K562 (cell line): Measurements from ENCODE around the gene TFB2M. TPM values are rescaled to one million over a fixed set of nuclear protein-coding genes. Genes with fewer than 3 reads are reported as not detected.

Experiments
- ATAC-seq: fragments of 200-7000 bp; cut with Tn5 transposase; 3 replicates; pipeline ENCODE4 v1.9.1; 2020; ENCODE audit warnings: moderate library complexity
- BruUV-seq: library from RNA; stranded (reverse); fragments of 400-500 nt; replicated peaks from 2 replicates; lab custom pipeline; 2021; lab: Mats Ljungman, UMichigan
- CTCF ChIA-PET: fragments of 300-600 bp; formaldehyde crosslinking; extraction: SDS; loops from one replicate; lab custom pipeline; 2021; ENCODE audit warnings: low intra/inter-chr PET ratio; lab: Yijun Ruan, JAX
- POLR2A ChIA-PET: fragments of 300-600, 350-650 bp; sonication (Branson Sonifier 250); formaldehyde crosslinking; extraction: SDS; loops from one replicate; lab custom pipeline; 2021; ENCODE audit warnings: antibody characterized with exemption, inconsistent platforms; lab: Yijun Ruan, JAX
- DNase-seq, 4 experiments: peaks; one replicate each; pipeline versions ENCODE4 v3.0.0 to v3.0.0-alpha.2; 2011 to 2018; ENCODE audit warnings: low spot score in 3 of 4, mixed read lengths in 3 of 4; ENCODE audit errors: extremely low read depth in 1 of 4
- FAIRE-seq: peaks from 2 replicates; lab custom pipeline; 2011; peaks lifted over from hg19 to GRCh38; lab: Jason Lieb, UNC
- H2AFZ ChIP-seq: 2 replicates; pipeline ENCODE4 v1.6.0; 2011; ENCODE audit warnings: low read depth, low read length, control low read depth, inconsistent platforms
- H3K27ac ChIP-seq: fragments of 200-600 bp; 3 replicates; pipeline ENCODE4 v1.8.0; 2011; ENCODE audit warnings: low read depth, mild to moderate bottlenecking, control low read depth, inconsistent platforms, low read length, moderate library complexity, mixed read lengths; ENCODE audit errors: extremely low read depth
- H3K27me3 ChIP-seq, 2 experiments: fragments of 300-600 bp in 1 of 2; 2 replicates in 1 of 2; 3 replicates in 1 of 2; pipeline versions ENCODE4 v1.6.0 to v1.8.0; 2011; ENCODE audit warnings: inconsistent platforms in 2 of 2, low read length in 2 of 2, mild to moderate bottlenecking in 1 of 2, mixed read lengths in 1 of 2, moderate library complexity in 1 of 2; ENCODE audit not compliant: control insufficient read depth in 2 of 2, insufficient read depth in 2 of 2
- H3K36me3 ChIP-seq: fragments of 300-600 bp; 3 replicates; pipeline ENCODE4 v1.8.0; 2011; ENCODE audit warnings: mild to moderate bottlenecking, low read length, inconsistent platforms; ENCODE audit not compliant: control insufficient read depth, insufficient read depth
- H3K4me1 ChIP-seq, 2 experiments: fragments of 200-600 bp in 1 of 2; replicated peaks in 1 of 2; 2 replicates in 1 of 2; 3 replicates in 1 of 2; pipeline versions ENCODE4 v1.5.1 to v1.8.0; 2011; ENCODE audit warnings: inconsistent platforms in 2 of 2, low read length in 2 of 2, mild to moderate bottlenecking in 1 of 2, mixed read lengths in 1 of 2, moderate library complexity in 1 of 2; ENCODE audit not compliant: control insufficient read depth in 2 of 2, insufficient read depth in 2 of 2
- H3K4me2 ChIP-seq: 2 replicates; pipeline ENCODE4 v1.6.1; 2011; ENCODE audit warnings: low read length, control low read depth, inconsistent platforms, mixed read lengths; ENCODE audit not compliant: insufficient read depth
- H3K4me3 ChIP-seq: fragments of 200-600 bp; sonication (generic), shearing (Covaris generic); 2 replicates; pipeline ENCODE4 v1.5.1; 2016; ENCODE audit warnings: control low read depth, inconsistent platforms
- H3K79me2 ChIP-seq: fragments of 200-600 bp; 3 replicates; pipeline ENCODE4 v1.8.0; 2011; ENCODE audit warnings: low read length, inconsistent platforms; ENCODE audit not compliant: control insufficient read depth, insufficient read depth
- H3K9ac ChIP-seq, 2 experiments: 2 replicates each; pipeline versions ENCODE4 v1.6.0 to v1.6.1; 2011; ENCODE audit warnings: low read depth in 2 of 2, low read length in 2 of 2, control low read depth in 1 of 2, inconsistent platforms in 1 of 2, mild to moderate bottlenecking in 1 of 2, mixed read lengths in 1 of 2; ENCODE audit not compliant: insufficient read depth in 1 of 2
- H3K9me1 ChIP-seq: one replicate; pipeline ENCODE4 v1.6.0; 2011; ENCODE audit warnings: inconsistent platforms, mild to moderate bottlenecking, low read length, moderate library complexity; ENCODE audit not compliant: control insufficient read depth, insufficient read depth
- H3K9me3 ChIP-seq: replicated peaks from 2 replicates; pipeline ENCODE4 v1.5.1; 2011; ENCODE audit warnings: low read depth, low read length, inconsistent platforms; ENCODE audit not compliant: control insufficient read depth, insufficient read depth
- H4K20me1 ChIP-seq: replicated peaks from 2 replicates; pipeline ENCODE4 v1.6.1; 2011; ENCODE audit warnings: low read length, inconsistent platforms, mixed read lengths; ENCODE audit not compliant: control insufficient read depth, insufficient read depth
- DMBX1 ChIP-seq: fragments of 250-450 bp; sonication (Bioruptor Pico); IDR thresholded peaks from 2 replicates; pipeline ENCODE4 v1.8.0; 2022; ENCODE audit warnings: inconsistent platforms, mild to moderate bottlenecking, moderate library complexity, borderline replicate concordance
- ESRRA ChIP-seq: fragments of 450-650 bp; IDR thresholded peaks from 2 replicates; pipeline ENCODE4 v1.6.1; 2014; ENCODE audit warnings: low read depth, mild to moderate bottlenecking, moderate library complexity, borderline replicate concordance
- ZFP91 ChIP-seq: sonication (generic); formaldehyde crosslinking; IDR thresholded peaks from 2 replicates; pipeline ENCODE4 v1.8.0; 2022; ENCODE audit warnings: mild to moderate bottlenecking, missing genetic modification reagents
- WGBS: fragments of 100-300 bp; shearing (Covaris generic); methylation state at CpG from one replicate; pipeline ENCODE4 v1.1.6; 2016; ENCODE audit warnings: low coverage, mixed read lengths; ENCODE audit not compliant: insufficient coverage; ENCODE audit errors: missing lambda C conversion rate; 5-methylcytosine and 5-hydroxymethylcytosine counted together
- in situ Hi-C: fragments of 300-500 bp; cut with MboI; formaldehyde crosslinking; loops from 4 replicates; pipeline ENCODE4 v1.15.0; 2018; ENCODE audit warnings: inconsistent platforms, mixed read lengths
- intact Hi-C: fragments of 100-400 bp; cut with micrococcal nuclease; formaldehyde crosslinking; loops from 2 replicates; pipeline ENCODE4 v1.14.2; 2022
- polyA plus RNA-seq, 8 experiments: library from polyadenylated mRNA; depleted of rRNA in 4 of 8; stranded (reverse) in 5 of 8; unstranded in 3 of 8; fragments of >200 nt; fragmentation: Nextera tagmentation in 2 of 8; fragmentation: Illumina TruSeq in 1 of 8; extraction: Ambion mirVana in 2 of 8; extraction: Trizol in 1 of 8; gene quantifications; 2 replicates each; pipeline versions ENCODE4 v1.2.1 to v1.2.3, GENCODE V29; 2011 to 2014; ENCODE audit warnings: inconsistent platforms in 1 of 8, missing spikeins in 1 of 8
- total RNA-seq, 7 experiments: library from RNA; depleted of rRNA in 6 of 7; stranded (reverse); fragments of >200 nt in 6 of 7; fragmentation: Illumina TruSeq in 2 of 7; extraction: Trizol in 2 of 7; gene quantifications; 2 replicates each; pipeline versions ENCODE4 v1.2.1 to v1.2.3, GENCODE V29; 2011 to 2021; ENCODE audit warnings: low replicate concordance in 1 of 7

The TFB2M gene
- total and polyA plus RNA-seq, 9 of the 15 experiments (the other 6 are each of a cell fraction or from before 2014, with no cell fraction given) = 55.1 to 162 (median 70.6) TPM

GRCh38 chr1:246528933-246529731 lies 36.9 kb downstream of the TFB2M start:
- Histone ChIP-seq H3K9me3 (peaks cover 12% of the 10 kb centered on the region), H3K4me3 (no peak overlapping the region), H2AFZ (no peak overlapping the region), H3K9ac (no peak overlapping the region), H3K27ac (no peak overlapping the region), H3K9me1 (no peaks in the 10 kb centered on the region), H3K4me2 (no peak overlapping the region), H3K4me1 (peaks cover 0 to 9% of the 10 kb centered on the region in 2 experiments; a peak in 2 of 5 replicates), H4K20me1 (no peaks in the 10 kb centered on the region)
- FAIRE-seq (no peak), DNase-seq (no peak), ATAC-seq (no peak)
- intact Hi-C loops = no loop called here
- BruUV-seq = no TSS peak
- in situ Hi-C loops = no loop called here
- TF ChIP-seq DMBX1 (CRISPR knock-in tag) (no peak), ESRRA (peak; percentile 47), ZFP91 (no peak)
- TF ChIP-seq, all 486 proteins: peak for 1
- ChIA-PET POLR2A (interaction anchor here (1.0 kb wide), 1 partner anchor 21 kb away, joined by 3 read pairs; no protein-coding TSS in a partner anchor), CTCF (no interaction called here)
- H3K27me3 ChIP-seq = peaks cover 0 to 11% of the 10 kb centered on the region in 2 experiments; a peak in 4 of 5 replicates
- WGBS = 24% methylated on average over 8 of the region's 8 CpGs
- H3K36me3 ChIP-seq = no peaks in the 10 kb centered on the region
- H3K79me2 ChIP-seq = no peaks in the 10 kb centered on the region
